Kidney epithelial cell (primary cell): Measurements from ENCODE around the gene EXOSC7. TPM values are rescaled to one million over a fixed set of nuclear protein-coding genes. Genes with fewer than 3 reads are reported as not detected.

Experiments
- DNase-seq: peaks from one replicate; pipeline ENCODE4 v3.0.0-alpha.2; 2010; ENCODE audit warnings: low read depth
- H3K27me3 ChIP-seq: 2 replicates; pipeline ENCODE4 v1.6.0; 2011; ENCODE audit warnings: low read length; ENCODE audit not compliant: control insufficient read depth, insufficient read depth
- H3K36me3 ChIP-seq: 2 replicates; pipeline ENCODE4 v1.5.1; 2011; ENCODE audit warnings: low read length; ENCODE audit not compliant: control insufficient read depth, insufficient read depth
- H3K4me3 ChIP-seq: 2 replicates; pipeline ENCODE4 v1.5.1; 2011; ENCODE audit warnings: low read depth, mild to moderate bottlenecking, control low read depth, low read length
- total RNA-seq: library from RNA; depleted of rRNA; stranded (reverse); fragments of >200 nt; gene quantifications from 2 replicates; pipeline ENCODE4 v1.2.3, GENCODE V29; 2015
- TF ChIP-seq, protein P1 (sequence below): IDR thresholded peaks from 2 replicates; pipeline ENCODE4 v1.5.1; 2011; ENCODE audit warnings: mild to moderate bottlenecking, moderate library complexity, low read length, control low read depth, inconsistent platforms; ENCODE audit not compliant: insufficient read depth, poor library complexity, severe bottlenecking

EXOSC7 gene
- total RNA-seq, 1 donor from 2014 or later, result 64.8 TPM

DNA sequence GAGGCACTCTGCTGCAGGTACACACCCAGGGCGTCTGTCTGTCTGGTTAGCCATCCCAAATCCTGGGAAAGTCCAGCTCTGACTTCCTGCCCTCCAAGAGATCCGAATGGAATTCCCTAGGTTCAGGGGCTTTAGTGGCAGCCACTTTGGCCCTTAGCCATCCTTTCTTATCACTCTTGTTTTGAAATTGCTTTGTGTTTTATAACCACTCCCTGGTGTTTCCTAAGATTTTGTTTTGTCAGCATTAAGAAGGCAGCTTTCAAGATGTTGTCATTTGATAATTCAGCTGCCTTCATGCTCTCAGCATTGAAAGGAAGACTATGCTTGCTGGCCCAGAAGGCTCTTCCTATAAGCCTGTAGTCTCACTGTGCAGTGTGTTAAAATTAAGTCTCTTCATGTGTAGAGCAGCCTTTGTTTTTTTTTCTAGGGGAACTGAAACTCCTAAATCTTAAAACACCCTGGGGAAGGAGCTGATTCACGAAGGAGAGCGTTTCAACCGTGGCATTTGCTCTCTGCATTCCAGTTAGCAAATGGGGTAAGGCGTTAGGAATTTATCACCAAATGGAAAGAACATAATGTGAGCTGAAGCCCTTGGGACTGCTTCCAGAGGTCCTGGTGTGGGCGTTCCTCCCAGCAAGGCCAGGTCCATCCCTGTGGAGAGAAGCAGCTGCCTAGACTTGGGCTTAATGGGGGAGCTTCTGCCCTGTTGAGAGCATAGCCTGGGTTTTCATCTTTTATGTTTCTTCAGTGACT is 35.9 kb downstream of the EXOSC7 start:
- Histone ChIP-seq H3K27me3 (no peaks in the 10 kb centered on the region), H3K36me3 (no peaks in the 10 kb centered on the region), H3K4me3 (no peak overlapping the region)
- DNase-seq, result peak; percentile 73
- TF ChIP-seq, protein P1, sequence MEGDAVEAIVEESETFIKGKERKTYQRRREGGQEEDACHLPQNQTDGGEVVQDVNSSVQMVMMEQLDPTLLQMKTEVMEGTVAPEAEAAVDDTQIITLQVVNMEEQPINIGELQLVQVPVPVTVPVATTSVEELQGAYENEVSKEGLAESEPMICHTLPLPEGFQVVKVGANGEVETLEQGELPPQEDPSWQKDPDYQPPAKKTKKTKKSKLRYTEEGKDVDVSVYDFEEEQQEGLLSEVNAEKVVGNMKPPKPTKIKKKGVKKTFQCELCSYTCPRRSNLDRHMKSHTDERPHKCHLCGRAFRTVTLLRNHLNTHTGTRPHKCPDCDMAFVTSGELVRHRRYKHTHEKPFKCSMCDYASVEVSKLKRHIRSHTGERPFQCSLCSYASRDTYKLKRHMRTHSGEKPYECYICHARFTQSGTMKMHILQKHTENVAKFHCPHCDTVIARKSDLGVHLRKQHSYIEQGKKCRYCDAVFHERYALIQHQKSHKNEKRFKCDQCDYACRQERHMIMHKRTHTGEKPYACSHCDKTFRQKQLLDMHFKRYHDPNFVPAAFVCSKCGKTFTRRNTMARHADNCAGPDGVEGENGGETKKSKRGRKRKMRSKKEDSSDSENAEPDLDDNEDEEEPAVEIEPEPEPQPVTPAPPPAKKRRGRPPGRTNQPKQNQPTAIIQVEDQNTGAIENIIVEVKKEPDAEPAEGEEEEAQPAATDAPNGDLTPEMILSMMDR, result no peak

DNA sequence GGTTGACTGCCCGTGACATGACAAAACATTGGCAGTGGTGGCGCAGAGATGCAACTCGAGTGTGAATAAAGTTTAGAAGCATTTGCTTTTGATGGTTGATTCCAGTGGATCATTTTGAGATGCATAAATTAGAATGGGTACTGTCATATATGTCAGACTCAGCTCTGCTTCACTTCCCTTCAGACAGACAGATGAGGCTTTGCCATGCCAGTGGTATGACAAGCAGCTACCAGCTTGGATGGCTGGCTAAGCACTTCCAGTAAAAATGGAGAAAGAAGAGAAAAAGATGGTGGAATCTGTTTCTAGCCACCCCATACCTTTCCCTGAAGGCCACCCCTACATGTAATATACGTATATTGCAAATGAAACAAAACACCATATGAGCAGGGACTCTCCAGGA is 36.5 kb downstream of the EXOSC7 start:
- Histone ChIP-seq H3K4me3 (no peak overlapping the region), H3K27me3 (no peaks in the 10 kb centered on the region), H3K36me3 (no peaks in the 10 kb centered on the region)
- no peak for DNase-seq
- TF ChIP-seq, protein P1, result no peak

DNA sequence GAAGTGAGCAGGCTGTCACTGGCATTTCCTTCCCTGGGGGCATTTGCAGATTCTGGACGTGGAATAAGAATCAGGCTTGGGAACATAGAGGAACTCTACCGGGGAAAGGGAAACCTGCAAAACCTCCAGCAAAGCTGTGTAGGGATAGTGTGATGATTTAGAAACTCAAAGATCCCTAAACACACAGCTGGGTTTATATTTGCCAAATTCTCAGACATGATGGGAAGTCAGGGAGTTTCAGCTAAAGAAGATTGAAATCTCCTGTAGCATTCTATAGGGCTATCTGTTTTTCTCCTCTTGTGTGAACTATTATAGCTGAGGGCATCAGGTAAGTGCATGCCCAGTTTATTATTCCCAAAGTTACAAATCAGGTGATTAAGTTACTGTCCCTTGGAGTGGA is 40.9 kb downstream of the EXOSC7 start:
- H3K27me3 ChIP-seq, result no peaks in the 10 kb centered on the region
- no peak overlapping the region for H3K4me3 ChIP-seq
- TF ChIP-seq, protein P1, result no peak
- no peaks in the 10 kb centered on the region for H3K36me3 ChIP-seq
- no peak for DNase-seq

- Histone ChIP-seq H3K4me3 (no peak overlapping the region), H3K36me3 (no peaks in the 10 kb centered on the region), H3K27me3 (no peaks in the 10 kb centered on the region)
- DNase-seq, result no peak
- TF ChIP-seq, protein P1, result no peak
Measured at GRCh38 chr3:45017821-45018220, 41.8 kb downstream of the EXOSC7 start.

- Histone ChIP-seq H3K4me3 (no peak overlapping the region), H3K36me3 (no peaks in the 10 kb centered on the region), H3K27me3 (no peaks in the 10 kb centered on the region)
- TF ChIP-seq, protein P1, result no peak
- DNase-seq, result no peak
Measured at GRCh38 chr3:45020534-45020933, 44.5 kb downstream of the EXOSC7 start.
